ENCODE measurements around the gene FAM229B.
"Not testable (repeated sequence)": the region's sequence is repeated elsewhere in the genome, so short reads cannot be mapped to it uniquely, and the experiment has no call there.

Gene FAM229B

GRCh38 chr6:112049026-112049799 is 38.2 kb upstream of the FAM229B start:
- DNase-seq = no peak
- no peak overlapping the region for H3K4me3 ChIP-seq
- intact Hi-C loops (cut with DNase I; ENCODE audit: low total_unique reads) = no loop called here

GRCh38 chr6:112049996-112050395 is 37.4 kb upstream of the FAM229B start:
- Histone ChIP-seq H3K9me3 (no peaks in the 10 kb centered on the region), H3K27ac (no peak overlapping the region), H3K27me3 (no peaks in the 10 kb centered on the region), H3K36me3 (no peaks in the 10 kb centered on the region), H3K4me3 (no peak overlapping the region), H3K4me1 (peaks cover 0 to 2% (median 0%) of the 10 kb centered on the region in 4 donors)
- intact Hi-C loops (cut with DNase I; ENCODE audit: low total_unique reads) = no loop called here
- TF ChIP-seq CTCF (IDR thresholded peaks at IDR 0.05) = no peak
- no peak for DNase-seq

More at GRCh38 chr6:112049026-112049799, 38.2 kb upstream of the FAM229B start:
- no peaks in the 10 kb centered on the region for H3K36me3 ChIP-seq
- H3K27me3 ChIP-seq = no peaks in the 10 kb centered on the region
- H3K9me3 ChIP-seq = no peaks in the 10 kb centered on the region
- peaks cover 0 to 9% (median 0%) of the 10 kb centered on the region in 4 donors for H3K4me1 ChIP-seq
- H3K27ac ChIP-seq = no peak overlapping the region
- no peak for TF ChIP-seq CTCF (IDR thresholded peaks at IDR 0.05)

- H3K36me3 ChIP-seq = no peaks in the 10 kb centered on the region
- H3K9me3 ChIP-seq = no peaks in the 10 kb centered on the region
- no peaks in the 10 kb centered on the region for H3K4me1 ChIP-seq
- intact Hi-C loops (cut with DNase I; ENCODE audit: low total_unique reads) = no loop called here
- H3K27ac ChIP-seq = no peak overlapping the region
- no peak overlapping the region for H3K4me3 ChIP-seq
- H3K27me3 ChIP-seq = no peaks in the 10 kb centered on the region
- no peak for DNase-seq
- no peak for TF ChIP-seq CTCF (IDR thresholded peaks at IDR 0.05)
Measured at GRCh38 chr6:112050429-112050828, 37.0 kb upstream of the FAM229B start.

- H3K9me3 ChIP-seq; H3K4me1 ChIP-seq; H3K36me3 ChIP-seq; H3K27me3 ChIP-seq; intact Hi-C loops (cut with DNase I; ENCODE audit: low total_unique reads); H3K4me3 ChIP-seq; H3K27ac ChIP-seq; DNase-seq: not testable (repeated sequence)
Measured at GRCh38 chr6:112051251-112051740, 36.1 kb upstream of the FAM229B start.

GRCh38 chr6:112054001-112054400 is 33.4 kb upstream of the FAM229B start, which contains the start of gene CCN6:
TSS of gene CCN6 (plus strand) at chr6:112054104. CDS start at chr6:112054358, 254 bp downstream.
- Histone ChIP-seq H3K27me3 (no peaks in the 10 kb centered on the region), H3K4me1 (no peaks in the 10 kb centered on the region), H3K36me3 (no peaks in the 10 kb centered on the region), H3K27ac (no peak within 1 kb of the TSS), H3K9me3 (no peaks in the 10 kb centered on the region), H3K4me3 (no peak within 1 kb of the TSS)
- intact Hi-C loops (cut with DNase I; ENCODE audit: low total_unique reads) = no loop called here
- no peak for DNase-seq
- no peak for TF ChIP-seq CTCF (IDR thresholded peaks at IDR 0.05)

- intact Hi-C loops (cut with DNase I; ENCODE audit: low total_unique reads) = no loop called here
- Histone ChIP-seq H3K27me3 (no peaks in the 10 kb centered on the region), H3K4me3 (no peak overlapping the region), H3K9me3 (no peaks in the 10 kb centered on the region), H3K36me3 (no peaks in the 10 kb centered on the region), H3K4me1 (no peaks in the 10 kb centered on the region), H3K27ac (no peak overlapping the region)
- no peak for TF ChIP-seq CTCF (IDR thresholded peaks at IDR 0.05)
- no peak for DNase-seq
Measured at GRCh38 chr6:112054555-112055190, 32.7 kb upstream of the FAM229B start.

Data from tibial artery (tissue), 4 donors.